A549 (cell line): ENCODE measurements around the gene OVOL2.

Source experiments
- EP300 ChIP-seq, 2 experiments: fragments of >200 bp; sonication (Bioruptor Twin); formaldehyde crosslinking; IDR thresholded peaks; 2 replicates in 1 of 2; 3 replicates in 1 of 2; pipeline ENCODE4 v1.6.1; 2016 to 2017
- ESRRA ChIP-seq: fragments of 150-350 bp; IDR thresholded peaks from 2 replicates; pipeline ENCODE4 v1.6.1; 2014; ENCODE audit warnings: mild to moderate bottlenecking, low read length, borderline replicate concordance
- FOSL2 ChIP-seq, 2 experiments: fragments of 450-650 bp in 1 of 2; fragments of >200 bp in 1 of 2; sonication (Bioruptor Twin) in 1 of 2; formaldehyde crosslinking; IDR thresholded peaks; 2 replicates each; pipeline versions ENCODE4 v1.5.0 to v1.6.1; 2016 to 2020; ENCODE audit warnings: mild to moderate bottlenecking in 1 of 2, moderate library complexity in 1 of 2
- RARB ChIP-seq: fragments of 250-450 bp; sonication (Bioruptor Pico); IDR thresholded peaks from 2 replicates; pipeline ENCODE4 v1.8.0; 2021; ENCODE audit warnings: mild to moderate bottlenecking, moderate library complexity
- ZFP36 ChIP-seq: fragments of 450-650 bp; IDR thresholded peaks from 2 replicates; pipeline ENCODE4 v1.6.1; 2014; ENCODE audit warnings: borderline replicate concordance; ENCODE audit not compliant: partially characterized antibody
- TF ChIP-seq, protein P1 (sequence below): fragments of 250-450 bp; sonication (Bioruptor Pico); IDR thresholded peaks from 2 replicates; pipeline ENCODE4 v1.5.0; 2020; ENCODE audit warnings: low read depth, mild to moderate bottlenecking, moderate library complexity
- TF ChIP-seq, protein P2 (sequence below): fragments of >200 bp; sonication (Bioruptor Twin); formaldehyde crosslinking; IDR thresholded peaks from 3 replicates; pipeline ENCODE4 v1.5.1; 2016
- TF ChIP-seq, protein P3 (sequence below): IDR thresholded peaks from 2 replicates; pipeline ENCODE4 v1.6.1; 2012

DNA sequence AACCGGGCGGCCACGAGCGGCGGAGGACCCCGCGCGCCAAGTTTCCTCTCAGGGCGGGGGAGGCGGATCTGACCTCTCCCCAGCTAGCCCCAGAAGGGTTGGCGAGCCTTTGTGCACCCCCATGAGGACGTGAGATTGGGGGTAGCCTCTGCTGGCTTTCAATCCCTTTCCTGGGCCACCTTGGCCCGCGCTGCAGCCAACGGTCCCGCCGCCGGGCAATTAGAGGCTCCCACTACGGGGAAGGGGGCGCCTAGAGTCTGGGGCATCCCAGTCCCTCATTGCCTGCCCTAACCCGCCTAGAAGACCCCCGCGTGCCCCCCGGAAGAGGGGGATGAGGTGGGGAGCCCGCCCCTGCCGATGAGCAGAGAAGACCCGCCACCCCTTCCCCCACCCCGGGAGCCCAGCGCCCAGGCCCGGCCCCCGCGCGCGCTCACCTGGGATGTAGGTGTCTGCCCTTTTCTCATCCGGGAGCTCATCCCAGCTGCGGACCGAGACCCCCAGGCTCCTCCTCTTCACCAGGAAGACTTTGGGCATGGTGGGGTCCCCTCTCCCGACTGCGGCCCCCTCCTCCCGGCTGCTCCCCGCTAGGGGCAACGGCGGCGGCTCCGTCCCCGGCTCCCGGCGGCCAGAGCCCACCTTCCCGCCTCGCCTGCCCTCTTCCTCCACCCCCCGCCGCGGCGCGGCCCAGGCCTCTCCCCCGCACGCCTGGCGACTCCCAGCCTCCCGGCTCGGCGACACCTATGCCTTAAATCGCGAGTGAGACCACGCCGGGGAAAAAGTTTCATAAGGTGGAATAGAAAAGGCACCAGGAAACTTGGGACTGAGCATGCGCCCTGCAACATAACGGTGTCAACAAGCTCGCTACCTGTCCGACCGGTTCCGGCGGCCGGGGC, at the start of gene OVOL2:
- TF ChIP-seq, protein P1, sequence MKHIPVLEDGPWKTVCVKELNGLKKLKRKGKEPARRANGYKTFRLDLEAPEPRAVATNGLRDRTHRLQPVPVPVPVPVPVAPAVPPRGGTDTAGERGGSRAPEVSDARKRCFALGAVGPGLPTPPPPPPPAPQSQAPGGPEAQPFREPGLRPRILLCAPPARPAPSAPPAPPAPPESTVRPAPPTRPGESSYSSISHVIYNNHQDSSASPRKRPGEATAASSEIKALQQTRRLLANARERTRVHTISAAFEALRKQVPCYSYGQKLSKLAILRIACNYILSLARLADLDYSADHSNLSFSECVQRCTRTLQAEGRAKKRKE (CRISPR knock-in tag), result no peak
- TF ChIP-seq EP300 (IDR thresholded peaks at IDR 0.05) (no peak), RARB (CRISPR knock-in tag) (no peak), FOSL2 (IDR thresholded peaks at IDR 0.05) (no peak), FOSL2 (CRISPR knock-in tag; IDR thresholded peaks at IDR 0.05) (no peak), ESRRA (no peak), ZFP36 (no peak)
- TF ChIP-seq, protein P2, sequence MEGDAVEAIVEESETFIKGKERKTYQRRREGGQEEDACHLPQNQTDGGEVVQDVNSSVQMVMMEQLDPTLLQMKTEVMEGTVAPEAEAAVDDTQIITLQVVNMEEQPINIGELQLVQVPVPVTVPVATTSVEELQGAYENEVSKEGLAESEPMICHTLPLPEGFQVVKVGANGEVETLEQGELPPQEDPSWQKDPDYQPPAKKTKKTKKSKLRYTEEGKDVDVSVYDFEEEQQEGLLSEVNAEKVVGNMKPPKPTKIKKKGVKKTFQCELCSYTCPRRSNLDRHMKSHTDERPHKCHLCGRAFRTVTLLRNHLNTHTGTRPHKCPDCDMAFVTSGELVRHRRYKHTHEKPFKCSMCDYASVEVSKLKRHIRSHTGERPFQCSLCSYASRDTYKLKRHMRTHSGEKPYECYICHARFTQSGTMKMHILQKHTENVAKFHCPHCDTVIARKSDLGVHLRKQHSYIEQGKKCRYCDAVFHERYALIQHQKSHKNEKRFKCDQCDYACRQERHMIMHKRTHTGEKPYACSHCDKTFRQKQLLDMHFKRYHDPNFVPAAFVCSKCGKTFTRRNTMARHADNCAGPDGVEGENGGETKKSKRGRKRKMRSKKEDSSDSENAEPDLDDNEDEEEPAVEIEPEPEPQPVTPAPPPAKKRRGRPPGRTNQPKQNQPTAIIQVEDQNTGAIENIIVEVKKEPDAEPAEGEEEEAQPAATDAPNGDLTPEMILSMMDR, result no peak
- TF ChIP-seq, protein P3, sequence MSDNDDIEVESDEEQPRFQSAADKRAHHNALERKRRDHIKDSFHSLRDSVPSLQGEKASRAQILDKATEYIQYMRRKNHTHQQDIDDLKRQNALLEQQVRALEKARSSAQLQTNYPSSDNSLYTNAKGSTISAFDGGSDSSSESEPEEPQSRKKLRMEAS, result no peak; the same call in 1 of the 2 replicates
